Effector memory CD8-positive, alpha-beta T cell (primary cell): ENCODE data around the gene CCL8.

Experiments used
- ATAC-seq: fragments of 150-1000 bp; cut with Tn5 transposase; replicated peaks from 2 replicates; pipeline ENCODE4 v1.10.0; 2021; ENCODE audit warnings: mild to moderate bottlenecking, moderate library complexity
- DNase-seq, 3 experiments: peaks; one replicate each; pipeline ENCODE4 v3.0.0; 2021
- H3K27ac Mint-ChIP-seq, 2 donors: one replicate each; pipeline ENCODE4 v1.8.0; 2022; ENCODE audit warnings: mild to moderate bottlenecking in 2 of 2, mixed read lengths in 2 of 2, moderate library complexity in 2 of 2
- H3K27me3 Mint-ChIP-seq, 2 donors: one replicate each; pipeline ENCODE4 v1.8.0; 2022; ENCODE audit warnings: mixed read lengths in 2 of 2
- H3K36me3 Mint-ChIP-seq: one replicate; pipeline ENCODE4 v1.8.0; 2022; ENCODE audit warnings: mild to moderate bottlenecking, moderate library complexity, mixed read lengths; ENCODE audit not compliant: insufficient read depth
- H3K4me1 Mint-ChIP-seq, 2 donors: one replicate each; pipeline ENCODE4 v1.8.0; 2022; ENCODE audit warnings: low read depth in 2 of 2, mixed read lengths in 2 of 2
- H3K4me3 Mint-ChIP-seq, 2 donors: one replicate each; pipeline ENCODE4 v1.8.0; 2022; ENCODE audit warnings: mild to moderate bottlenecking in 2 of 2, mixed read lengths in 2 of 2, moderate library complexity in 2 of 2
- H3K9me3 Mint-ChIP-seq, 2 donors: one replicate each; pipeline ENCODE4 v1.8.0; 2022; ENCODE audit warnings: mixed read lengths in 2 of 2
- total RNA-seq, 9 experiments: gene quantifications; one replicate each; lab custom pipeline; 2026; lab: John Stamatoyannopoulos, UW

CCL8 gene
- total RNA-seq: 0 reads per million in 9 experiments

DNA sequence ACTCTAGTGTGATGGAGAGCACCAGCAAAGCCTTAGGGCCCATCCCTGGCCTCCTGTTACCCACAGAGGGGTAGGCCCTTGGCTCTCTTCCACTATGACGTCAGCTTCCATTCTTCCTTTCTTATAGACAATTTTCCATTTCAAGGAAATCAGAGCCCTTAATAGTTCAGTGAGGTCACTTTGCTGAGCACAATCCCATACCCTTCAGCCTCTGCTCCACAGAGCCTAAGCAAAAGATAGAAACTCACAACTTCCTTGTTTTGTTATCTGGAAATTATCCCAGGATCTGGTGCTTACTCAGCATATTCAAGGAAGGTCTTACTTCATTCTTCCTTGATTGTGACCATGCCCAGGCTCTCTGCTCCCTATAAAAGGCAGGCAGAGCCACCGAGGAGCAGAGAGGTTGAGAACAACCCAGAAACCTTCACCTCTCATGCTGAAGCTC lies at the start of gene CCL8:
CCL8 (plus strand) TSS at position 397 of the 445 bp plus-strand sequence. CDS start 67 bp downstream, outside the sequence.
- Mint-ChIP-seq H3K27me3 (peaks cover 29 to 36% of the 10 kb centered on the region in 2 donors), H3K27ac (no peak within 1 kb of the TSS), H3K4me3 (no peak within 1 kb of the TSS), H3K4me1 (no peaks in the 10 kb centered on the region), H3K36me3 (no peaks in the 10 kb centered on the region), H3K9me3 (no peaks in the 10 kb centered on the region)
- DNase-seq (no peak), ATAC-seq (no peak)

DNA sequence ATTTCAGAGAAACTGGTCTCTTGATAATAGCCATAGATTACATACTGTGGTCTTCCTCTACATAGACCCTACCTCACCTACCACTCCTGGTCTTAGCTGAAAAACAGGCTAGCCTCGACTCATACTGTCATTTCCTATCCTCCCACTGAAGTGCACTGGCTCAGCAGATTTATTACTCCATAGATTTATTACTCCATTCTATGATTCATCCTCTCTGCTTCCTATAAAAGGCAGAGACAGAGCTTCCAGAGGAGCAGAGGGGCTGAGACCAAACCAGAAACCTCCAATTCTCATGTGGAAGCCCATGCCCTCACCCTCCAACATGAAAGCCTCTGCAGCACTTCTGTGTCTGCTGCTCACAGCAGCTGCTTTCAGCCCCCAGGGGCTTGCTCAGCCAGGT lies 49.3 kb upstream of the CCL8 start, which contains the start of gene CCL7:
CCL7 (plus strand) TSS at position 253 of the 400 bp plus-strand sequence; CDS start at position 323, 70 bp downstream.
- peaks cover 3% of the 10 kb centered on the region for H3K36me3 Mint-ChIP-seq
- H3K9me3 Mint-ChIP-seq: no peaks in the 10 kb centered on the region
- DNase-seq (no peak), ATAC-seq (no peak)
- no peak within 1 kb of the TSS for H3K4me3 Mint-ChIP-seq
- no peak within 1 kb of the TSS for H3K27ac Mint-ChIP-seq
- no peaks in the 10 kb centered on the region for H3K4me1 Mint-ChIP-seq
- peaks cover 83 to 86% of the 10 kb centered on the region in 2 donors for H3K27me3 Mint-ChIP-seq

DNA sequence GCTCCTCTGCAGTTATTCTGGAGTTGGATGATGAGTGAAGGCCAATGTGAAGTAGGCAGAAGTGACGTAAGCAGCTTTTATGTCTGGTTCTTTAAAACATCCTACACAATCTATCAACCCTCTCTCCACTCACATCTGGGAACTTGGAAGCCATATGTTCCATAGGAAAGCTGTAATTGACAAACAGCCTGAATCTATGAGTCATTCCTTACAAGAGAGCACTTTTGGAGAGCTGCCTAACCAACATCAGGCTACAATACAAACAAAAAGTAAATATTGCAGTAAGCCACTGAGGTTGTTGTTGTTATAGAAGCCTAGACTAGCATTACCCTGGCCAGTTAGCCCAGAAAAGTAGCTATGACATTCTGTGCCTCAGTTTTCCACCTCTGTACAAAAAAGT lies 43.4 kb upstream of the CCL8 start:
- Mint-ChIP-seq H3K36me3 (peaks cover 3% of the 10 kb centered on the region), H3K4me1 (no peaks in the 10 kb centered on the region), H3K9me3 (no peaks in the 10 kb centered on the region), H3K4me3 (no peak overlapping the region), H3K27me3 (peaks cover 83 to 84% of the 10 kb centered on the region in 2 donors), H3K27ac (no peak overlapping the region)
- ATAC-seq (no peak), DNase-seq (no peak)

DNA sequence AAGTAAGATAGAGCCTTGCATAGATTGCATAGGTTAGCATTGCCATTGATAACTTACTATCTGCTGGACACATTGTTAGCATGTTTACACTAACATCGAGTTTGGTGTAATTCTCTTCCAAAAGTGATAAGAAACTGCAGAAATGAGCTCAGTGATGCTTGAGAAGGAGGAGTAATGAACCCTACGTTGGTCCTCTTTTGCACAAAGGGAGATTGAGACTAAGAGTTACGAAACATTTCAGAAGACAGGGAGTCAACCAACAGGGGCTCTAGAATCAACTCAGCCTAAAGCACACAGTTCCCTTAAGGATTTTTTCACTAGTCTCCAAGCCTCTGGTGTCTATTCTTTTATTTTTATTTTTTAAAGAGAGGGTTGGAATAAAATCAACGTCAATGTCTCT lies 42.4 kb upstream of the CCL8 start:
- peaks cover 79 to 84% of the 10 kb centered on the region in 2 donors for H3K27me3 Mint-ChIP-seq
- no peak overlapping the region for H3K27ac Mint-ChIP-seq
- peaks cover 3% of the 10 kb centered on the region for H3K36me3 Mint-ChIP-seq
- H3K9me3 Mint-ChIP-seq: no peaks in the 10 kb centered on the region
- H3K4me3 Mint-ChIP-seq: no peak overlapping the region
- ATAC-seq (no peak), DNase-seq (no peak)
- H3K4me1 Mint-ChIP-seq: no peaks in the 10 kb centered on the region

DNA sequence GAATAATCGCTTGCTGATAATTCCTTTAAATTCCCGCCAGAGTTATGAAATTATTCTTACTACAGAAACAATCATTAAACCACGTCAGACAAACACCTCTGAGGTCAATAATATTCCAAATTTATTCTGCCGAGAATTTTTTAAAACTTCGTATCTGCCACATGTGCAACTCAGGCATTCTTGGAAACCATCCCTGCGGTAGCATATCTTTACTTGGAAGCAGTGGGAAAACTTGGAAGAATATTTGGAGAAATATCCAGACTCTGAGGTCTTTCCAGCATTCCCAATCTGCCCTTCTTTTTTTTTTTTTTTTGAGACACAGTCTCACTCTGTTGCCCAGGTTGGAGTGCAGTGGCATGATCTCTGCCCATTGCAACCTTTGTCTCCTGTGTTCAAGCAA lies 35.7 kb upstream of the CCL8 start:
- no peaks in the 10 kb centered on the region for H3K4me1 Mint-ChIP-seq
- ATAC-seq: no peak
- H3K36me3 Mint-ChIP-seq: no peaks in the 10 kb centered on the region
- H3K4me3 Mint-ChIP-seq: no peak overlapping the region
- no peak overlapping the region for H3K27ac Mint-ChIP-seq
- H3K9me3 Mint-ChIP-seq: no peaks in the 10 kb centered on the region
- peaks cover 57 to 65% of the 10 kb centered on the region in 2 donors for H3K27me3 Mint-ChIP-seq
- no peak for DNase-seq

DNA sequence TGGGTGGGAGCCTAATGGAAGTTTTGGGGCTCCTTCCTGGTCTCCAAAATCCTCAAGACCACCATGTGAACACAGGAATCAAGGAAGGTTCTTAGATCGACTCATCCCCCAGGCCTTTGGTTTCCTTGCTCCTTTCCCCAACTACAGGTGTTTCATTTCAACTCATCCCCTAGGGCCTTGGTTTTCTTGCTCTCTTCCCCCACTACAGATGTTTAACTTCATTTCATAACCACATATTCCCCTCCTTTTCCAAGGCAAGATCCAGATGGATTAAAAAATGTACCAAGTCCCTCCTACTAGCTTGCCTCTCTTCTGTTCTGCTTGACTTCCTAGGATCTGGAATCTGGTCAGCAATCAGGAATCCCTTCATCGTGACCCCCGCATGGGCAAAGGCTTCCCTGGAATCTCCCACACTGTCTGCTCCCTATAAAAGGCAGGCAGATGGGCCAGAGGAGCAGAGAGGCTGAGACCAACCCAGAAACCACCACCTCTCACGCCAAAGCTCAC lies 33.9 kb upstream of the CCL8 start, which contains the start of gene CCL11:
CCL11 (plus strand) TSS at position 457 of the 507 bp plus-strand sequence. CDS start 67 bp downstream, outside the sequence.
- H3K4me1 Mint-ChIP-seq: no peaks in the 10 kb centered on the region
- peaks cover 45 to 66% of the 10 kb centered on the region in 2 donors for H3K27me3 Mint-ChIP-seq

DNA sequence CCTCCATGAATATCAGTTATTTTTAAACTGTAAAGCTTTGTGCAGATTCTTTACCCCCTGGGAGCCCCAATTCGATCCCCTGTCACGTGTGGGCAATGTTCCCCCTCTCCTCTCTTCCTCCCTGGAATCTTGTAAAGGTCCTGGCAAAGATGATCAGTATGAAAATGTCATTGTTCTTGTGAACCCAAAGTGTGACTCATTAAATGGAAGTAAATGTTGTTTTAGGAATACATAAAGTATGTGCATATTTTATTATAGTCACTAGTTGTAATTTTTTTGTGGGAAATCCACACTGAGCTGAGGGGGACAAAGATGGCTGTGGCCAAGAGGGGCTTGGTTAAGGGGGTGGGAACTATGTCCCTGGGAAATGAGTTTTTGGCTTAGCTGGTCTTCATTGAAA lies 31.4 kb upstream of the CCL8 start:
- DNase-seq: no peak
- Mint-ChIP-seq H3K27me3 (peaks cover 40 to 50% of the 10 kb centered on the region in 2 donors), H3K36me3 (no peaks in the 10 kb centered on the region), H3K4me1 (no peaks in the 10 kb centered on the region), H3K4me3 (no peak overlapping the region), H3K9me3 (no peaks in the 10 kb centered on the region), H3K27ac (no peak overlapping the region)
- ATAC-seq: no peak

More for the DNA sequence above, 33.9 kb upstream of the CCL8 start, which contains the start of gene CCL11:
- DNase-seq (no peak), ATAC-seq (no peak)
- no peaks in the 10 kb centered on the region for H3K36me3 Mint-ChIP-seq
- H3K27ac Mint-ChIP-seq: no peak within 1 kb of the TSS
- H3K4me3 Mint-ChIP-seq: no peak within 1 kb of the TSS
- H3K9me3 Mint-ChIP-seq: no peaks in the 10 kb centered on the region

DNA sequence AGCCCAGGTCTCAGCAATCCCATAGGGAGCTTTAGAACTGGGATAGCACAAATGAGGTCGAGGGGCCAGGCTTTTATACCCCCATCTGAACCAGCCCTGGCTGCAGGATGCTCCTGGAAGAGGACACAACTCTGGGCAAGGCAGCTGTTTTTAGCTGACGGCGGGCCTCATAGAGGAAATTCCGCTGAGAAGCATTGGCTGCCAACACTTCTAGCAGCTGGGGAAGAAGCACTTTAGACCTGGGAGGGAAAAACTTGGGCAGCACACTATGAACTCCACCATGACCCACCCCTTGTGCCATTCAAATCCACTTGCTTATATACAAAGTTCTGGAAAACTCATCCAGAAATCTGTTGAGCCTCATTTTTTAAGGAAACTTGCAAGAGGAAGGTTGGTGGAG lies 28.6 kb upstream of the CCL8 start:
- ATAC-seq: no peak
- Mint-ChIP-seq H3K4me1 (no peaks in the 10 kb centered on the region), H3K9me3 (no peaks in the 10 kb centered on the region), H3K36me3 (no peaks in the 10 kb centered on the region), H3K27ac (no peak overlapping the region), H3K27me3 (peaks cover 35 to 44% of the 10 kb centered on the region in 2 donors), H3K4me3 (no peak overlapping the region)
- DNase-seq: no peak

DNA sequence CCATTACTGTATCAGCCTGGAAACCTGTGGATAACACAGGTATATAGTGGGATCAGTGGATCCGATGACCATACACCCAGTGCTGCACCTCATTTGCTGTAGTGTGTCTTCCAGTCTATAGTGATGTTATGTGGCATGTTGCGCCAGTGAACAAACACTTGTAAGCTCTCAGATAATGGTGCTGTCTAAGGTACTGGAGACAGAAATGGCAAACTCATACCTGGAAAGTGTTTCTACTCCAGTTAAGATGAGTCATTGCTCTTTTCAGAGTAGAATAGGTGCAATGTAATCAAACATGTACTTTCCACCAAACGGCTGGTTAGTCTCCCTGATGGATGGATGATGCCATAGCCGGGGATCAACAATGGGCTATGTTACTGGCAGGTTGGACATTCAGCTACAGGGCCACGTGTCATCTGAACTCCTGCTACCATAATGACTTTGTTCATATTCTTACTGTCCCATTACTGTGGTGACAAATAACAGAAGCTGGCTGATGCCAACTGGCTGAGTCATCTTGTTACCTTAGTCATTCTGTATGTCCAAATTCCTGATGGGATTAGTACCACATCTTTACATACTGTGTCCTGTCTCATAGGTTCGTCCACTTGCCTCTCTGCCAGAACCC lies 27.4 kb upstream of the CCL8 start:
- H3K9me3 Mint-ChIP-seq: no peaks in the 10 kb centered on the region
- H3K4me1 Mint-ChIP-seq: no peaks in the 10 kb centered on the region
- H3K4me3 Mint-ChIP-seq: no peak overlapping the region
- no peak for ATAC-seq
- H3K27ac Mint-ChIP-seq: no peak overlapping the region
- no peaks in the 10 kb centered on the region for H3K36me3 Mint-ChIP-seq
- DNase-seq: no peak
- peaks cover 25 to 35% of the 10 kb centered on the region in 2 donors for H3K27me3 Mint-ChIP-seq

DNA sequence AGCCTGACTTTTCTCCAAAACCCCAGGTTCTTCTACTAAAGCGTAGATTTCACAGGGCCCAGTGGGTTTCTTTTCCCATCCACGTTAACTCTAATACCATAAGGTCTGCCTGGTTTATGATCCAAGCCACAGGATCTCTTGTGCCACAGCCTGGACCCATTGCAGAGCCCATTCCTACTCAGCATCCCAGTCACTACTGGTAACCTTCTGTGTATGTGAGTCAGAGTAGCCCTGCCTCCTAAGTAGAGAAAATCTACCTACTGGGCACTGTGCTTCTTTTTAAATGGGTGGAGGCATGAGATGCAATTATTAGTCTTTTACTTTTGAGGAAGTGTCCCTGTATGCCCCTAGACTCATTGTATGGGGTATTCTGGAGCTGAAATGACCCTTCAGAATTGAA lies 20.2 kb upstream of the CCL8 start:
- Mint-ChIP-seq H3K36me3 (no peaks in the 10 kb centered on the region), H3K4me1 (no peaks in the 10 kb centered on the region), H3K27ac (no peak overlapping the region), H3K4me3 (no peak overlapping the region), H3K27me3 (peaks cover 31 to 43% of the 10 kb centered on the region in 2 donors), H3K9me3 (no peaks in the 10 kb centered on the region)
- no peak for DNase-seq
- no peak for ATAC-seq

DNA sequence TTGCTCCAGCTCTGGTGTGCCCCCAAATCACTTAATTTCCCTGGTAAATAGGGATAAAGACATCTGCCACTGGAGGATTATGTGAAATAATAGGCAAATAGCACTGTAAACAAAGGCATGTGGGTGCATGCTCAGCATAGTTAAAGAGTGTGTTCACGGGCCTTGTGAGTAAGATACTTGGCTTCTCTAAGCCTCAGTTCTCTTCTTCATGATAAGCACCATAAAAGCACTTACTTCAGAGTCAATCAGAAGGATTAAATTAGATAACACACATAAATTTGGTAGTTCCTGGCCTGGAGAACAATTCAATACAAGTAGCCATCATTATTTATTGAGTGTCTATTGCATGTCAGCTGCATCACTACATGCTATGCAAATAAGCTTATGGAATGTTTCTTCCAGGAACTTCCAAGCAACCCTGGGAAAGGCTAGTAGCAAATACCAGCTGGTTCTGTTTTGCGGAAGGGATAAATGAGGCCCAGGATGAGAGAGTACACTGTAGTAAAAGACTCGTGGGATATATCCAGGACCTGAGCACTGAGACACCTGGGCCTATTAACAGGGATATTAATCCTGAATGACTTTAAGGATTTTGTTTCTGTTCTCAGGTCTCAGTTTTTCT lies 19.2 kb upstream of the CCL8 start:
- DNase-seq: no peak
- Mint-ChIP-seq H3K4me3 (no peak overlapping the region), H3K9me3 (no peaks in the 10 kb centered on the region), H3K27ac (no peak overlapping the region), H3K4me1 (no peaks in the 10 kb centered on the region), H3K36me3 (no peaks in the 10 kb centered on the region), H3K27me3 (peaks cover 37 to 43% of the 10 kb centered on the region in 2 donors)
- no peak for ATAC-seq

DNA sequence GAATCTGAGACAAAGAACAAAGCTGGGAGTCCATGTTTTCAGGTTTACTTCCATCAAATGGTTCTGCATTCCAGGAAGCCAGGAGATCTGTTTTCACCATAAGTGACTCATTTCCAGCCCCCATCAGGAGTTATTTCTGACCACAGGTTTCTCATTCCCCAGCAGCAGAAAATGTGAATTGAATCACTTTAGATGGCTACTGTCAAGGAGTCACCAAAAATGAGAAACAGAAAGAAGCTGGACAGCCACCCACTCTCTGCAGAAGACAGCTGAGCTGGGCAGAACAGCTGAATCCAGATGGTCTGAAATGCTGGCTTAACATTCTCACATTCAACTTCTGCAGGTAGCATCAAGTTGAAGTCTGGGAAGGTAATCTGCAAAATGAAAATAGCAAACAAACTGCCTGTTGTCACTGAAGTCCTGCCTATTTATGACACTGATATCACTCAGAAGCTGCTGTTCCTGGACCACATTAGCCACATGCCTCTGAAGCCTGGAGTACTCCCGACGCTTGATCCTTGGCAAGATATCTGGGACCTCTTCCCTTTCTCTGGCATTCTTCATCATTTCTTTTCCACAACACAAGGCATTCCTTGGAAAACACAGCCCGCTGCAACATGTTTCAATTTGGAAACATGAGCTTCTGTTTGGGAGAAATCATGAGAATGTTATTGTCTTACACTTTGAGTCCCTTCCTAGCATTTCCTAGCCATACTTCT lies 18.4 kb upstream of the CCL8 start:
- no peaks in the 10 kb centered on the region for H3K4me1 Mint-ChIP-seq
- no peak for DNase-seq
- H3K9me3 Mint-ChIP-seq: no peaks in the 10 kb centered on the region
- no peak for ATAC-seq
- no peaks in the 10 kb centered on the region for H3K36me3 Mint-ChIP-seq
- H3K27me3 Mint-ChIP-seq: peaks cover 40 to 43% of the 10 kb centered on the region in 2 donors
- no peak overlapping the region for H3K27ac Mint-ChIP-seq
- no peak overlapping the region for H3K4me3 Mint-ChIP-seq

DNA sequence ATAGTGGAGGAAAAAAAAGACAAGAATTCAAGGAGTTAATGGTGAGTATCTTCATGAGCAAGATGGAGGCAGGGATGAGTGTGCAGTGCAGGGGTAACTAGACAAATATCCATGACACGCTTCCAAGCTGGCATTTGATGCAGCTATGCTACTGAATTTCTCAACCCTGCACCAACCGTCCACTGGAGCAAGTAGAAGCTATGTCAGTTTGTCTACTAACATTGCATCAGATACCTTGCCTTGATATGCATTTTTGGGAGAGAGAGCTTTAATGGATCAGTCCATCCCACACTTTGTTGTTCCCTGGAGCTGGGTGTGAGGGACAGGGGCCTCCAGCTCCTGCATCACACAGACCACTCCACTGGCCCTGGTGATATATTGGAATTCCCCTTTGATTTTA lies 17.2 kb upstream of the CCL8 start:
- Mint-ChIP-seq H3K27ac (no peak overlapping the region), H3K9me3 (no peaks in the 10 kb centered on the region), H3K36me3 (no peaks in the 10 kb centered on the region), H3K4me1 (no peaks in the 10 kb centered on the region), H3K27me3 (peaks cover 43 to 47% of the 10 kb centered on the region in 2 donors), H3K4me3 (no peak overlapping the region)
- no peak for DNase-seq
- no peak for ATAC-seq
